Aorta (tissue), 5 donors: ENCODE data around the gene NR6A1. TPM values are rescaled to one million over a fixed set of nuclear protein-coding genes. Genes with fewer than 3 reads are reported as not detected.

Source experiments
- ATAC-seq: fragments of 200-7000 bp; cut with Tn5 transposase; one replicate; pipeline ENCODE4 v1.9.1; 2022; ENCODE audit warnings: moderate library complexity; ENCODE audit not compliant: low FRiP score
- DNase-seq, 2 donors: peaks; one replicate each; pipeline ENCODE4 v3.0.0-alpha.2; 2020
- H3K27ac ChIP-seq, 2 donors: one replicate each; pipeline ENCODE4 v1.5.1; 2013; ENCODE audit warnings: low read length in 2 of 2, mild to moderate bottlenecking in 2 of 2, moderate library complexity in 2 of 2, control low read depth in 1 of 2, inconsistent platforms in 1 of 2, low read depth in 1 of 2
- H3K27me3 ChIP-seq, 2 donors: one replicate each; pipeline ENCODE4 v1.6.1; 2013; ENCODE audit warnings: control low read depth in 1 of 2, low read length in 1 of 2, mild to moderate bottlenecking in 1 of 2, moderate library complexity in 1 of 2; ENCODE audit not compliant: insufficient read depth in 2 of 2, control insufficient read depth in 1 of 2
- H3K36me3 ChIP-seq, 2 donors: one replicate each; pipeline ENCODE4 v1.6.1; 2013; ENCODE audit warnings: control low read depth in 1 of 2, low read length in 1 of 2, mild to moderate bottlenecking in 1 of 2; ENCODE audit not compliant: insufficient read depth in 2 of 2, control insufficient read depth in 1 of 2
- H3K4me1 ChIP-seq, 2 donors: one replicate each; pipeline ENCODE4 v1.6.1; 2013; ENCODE audit warnings: low read length in 2 of 2, control low read depth in 1 of 2, mild to moderate bottlenecking in 1 of 2, moderate library complexity in 1 of 2; ENCODE audit not compliant: insufficient read depth in 2 of 2, control insufficient read depth in 1 of 2
- H3K4me3 ChIP-seq, 2 donors: one replicate each; pipeline ENCODE4 v1.5.1; 2013; ENCODE audit warnings: low read length in 2 of 2, control low read depth in 1 of 2, mild to moderate bottlenecking in 1 of 2
- H3K9me3 ChIP-seq: one replicate; pipeline ENCODE4 v1.6.1; 2013; ENCODE audit warnings: mild to moderate bottlenecking, low read length; ENCODE audit not compliant: control insufficient read depth
- WGBS, 2 donors: extraction: QIAGEN DNeasy Blood & Tissue Kit; methylation state at CpG; one replicate each; pipeline ENCODE4 v1.1.7; 2013; 5-methylcytosine and 5-hydroxymethylcytosine counted together
- intact Hi-C, 2 donors: fragments of 100-400 bp; cut with DNase I; formaldehyde crosslinking; loops; one replicate each; pipeline versions ENCODE4 v1.14.2 to v1.15.0; 2022
- polyA plus RNA-seq, 2 donors: library from polyadenylated mRNA; stranded (reverse); fragments of 200-250 nt; gene quantifications; one replicate each; pipeline ENCODE4 v1.2.3, GENCODE V29; 2013
- total RNA-seq, 2 donors: library from RNA; stranded (reverse); fragmentation: NEBNext Ultra II Directional; extraction: Animal tissue kit (Norgen Biotek cat#: 25700); gene quantifications; one replicate each; pipeline ENCODE4 v1.2.1, GENCODE V29; 2021
- donor health status: healthy with polysubstance abuse.
- donor health status: Bipolar disorder and iron deficiency.
- donor health status: DM: no; HTN: no; CAD: no.
- donor health status: DM: no; HTN: no; CAD: no.
- donor health status: DM: yes; HTN: yes; CAD: no.

NR6A1 gene
- total and polyA plus RNA-seq, 4 donors, result 0.26 to 1.6 (median 0.46) TPM

GRCh38 chr9:124580186-124580585 lies 190.9 kb downstream of the NR6A1 start:
- no peak for DNase-seq
- Histone ChIP-seq H3K27ac (no peak overlapping the region), H3K4me3 (no peak overlapping the region), H3K4me1 (no peaks in the 10 kb centered on the region), H3K27me3 (no peaks in the 10 kb centered on the region), H3K36me3 (no peaks in the 10 kb centered on the region), H3K9me3 (no peaks in the 10 kb centered on the region)
- 86 to 96% methylated on average over 1 of the region's 1 CpG for WGBS, 2 donors
- no peak for ATAC-seq
- intact Hi-C loops, result no loop called here

- DNase-seq, result no peak
- Histone ChIP-seq H3K4me3 (no peak overlapping the region), H3K36me3 (no peaks in the 10 kb centered on the region), H3K9me3 (no peaks in the 10 kb centered on the region), H3K27me3 (no peaks in the 10 kb centered on the region), H3K4me1 (no peaks in the 10 kb centered on the region), H3K27ac (no peak overlapping the region)
- intact Hi-C loops, result no loop called here
- WGBS, 2 donors, result 82 to 91% methylated on average over 6 of the region's 6 CpGs
- no peak for ATAC-seq
These were observed 194.4 kb downstream of the NR6A1 start for GRCh38 chr9:124576751-124577150.

- no peaks in the 10 kb centered on the region for H3K4me1 ChIP-seq
- intact Hi-C loops, result no loop called here
- H3K27ac ChIP-seq, result no peak overlapping the region
- H3K27me3 ChIP-seq, result no peaks in the 10 kb centered on the region
- ATAC-seq, result no peak
- no peak overlapping the region for H3K4me3 ChIP-seq
- no peaks in the 10 kb centered on the region for H3K36me3 ChIP-seq
- peaks cover 1% of the 10 kb centered on the region for H3K9me3 ChIP-seq
- DNase-seq, result no peak
- WGBS, 2 donors, result 83 to 85% methylated on average over 10 of the region's 10 CpGs
These were observed 196.4 kb downstream of the NR6A1 start for GRCh38 chr9:124574534-124575375.

GRCh38 chr9:124570942-124571666 lies 200.0 kb downstream of the NR6A1 start:
- DNase-seq (no peak), ATAC-seq (no peak)
- Histone ChIP-seq H3K36me3 (no peaks in the 10 kb centered on the region), H3K27me3 (no peaks in the 10 kb centered on the region), H3K9me3 (peaks cover 1% of the 10 kb centered on the region), H3K4me3 (no peak overlapping the region), H3K4me1 (no peaks in the 10 kb centered on the region), H3K27ac (no peak overlapping the region)
- intact Hi-C loops, result no loop called here
- WGBS, 2 donors, result 68 to 74% methylated on average over 4 of the region's 4 CpGs

- intact Hi-C loops, result no loop called here
- ATAC-seq (no peak), DNase-seq (no peak)
- no peaks in the 10 kb centered on the region for H3K27me3 ChIP-seq
- H3K36me3 ChIP-seq, result no peaks in the 10 kb centered on the region
- H3K9me3 ChIP-seq, result peaks cover 1% of the 10 kb centered on the region
- 80 to 85% methylated on average over 2 of the region's 2 CpGs for WGBS, 2 donors
- no peak overlapping the region for H3K4me3 ChIP-seq
- H3K4me1 ChIP-seq, result no peaks in the 10 kb centered on the region
- H3K27ac ChIP-seq, result no peak overlapping the region
These were observed 201.2 kb downstream of the NR6A1 start for GRCh38 chr9:124569942-124570341.

- intact Hi-C loops, result no loop called here
- Histone ChIP-seq H3K4me1 (no peaks in the 10 kb centered on the region), H3K27ac (no peak overlapping the region), H3K4me3 (no peak overlapping the region), H3K27me3 (no peaks in the 10 kb centered on the region), H3K36me3 (no peaks in the 10 kb centered on the region), H3K9me3 (peaks cover 1% of the 10 kb centered on the region)
- 82% methylated on average over 4 of the region's 4 CpGs for WGBS, 2 donors
- ATAC-seq, result no peak
- DNase-seq, result no peak
These were observed 203.7 kb downstream of the NR6A1 start for GRCh38 chr9:124567362-124567761.

GRCh38 chr9:124562328-124562727 lies 208.8 kb downstream of the NR6A1 start:
- no peaks in the 10 kb centered on the region for H3K4me1 ChIP-seq
- intact Hi-C loops, result no loop called here
- no peak for DNase-seq
- H3K27ac ChIP-seq, result no peak overlapping the region
- no peak for ATAC-seq
- no peaks in the 10 kb centered on the region for H3K9me3 ChIP-seq
- H3K36me3 ChIP-seq, result no peaks in the 10 kb centered on the region
- no peak overlapping the region for H3K4me3 ChIP-seq
- H3K27me3 ChIP-seq, result no peaks in the 10 kb centered on the region
- WGBS, 2 donors, result 54 to 63% methylated on average over 6 of the region's 6 CpGs

GRCh38 chr9:124559871-124560270 lies 211.2 kb downstream of the NR6A1 start:
- no peak overlapping the region for H3K4me3 ChIP-seq
- H3K9me3 ChIP-seq, result peaks cover 1% of the 10 kb centered on the region
- no peaks in the 10 kb centered on the region for H3K4me1 ChIP-seq
- H3K36me3 ChIP-seq, result no peaks in the 10 kb centered on the region
- no peaks in the 10 kb centered on the region for H3K27me3 ChIP-seq
- H3K27ac ChIP-seq, result no peak overlapping the region
- DNase-seq (no peak), ATAC-seq (no peak)
- intact Hi-C loops, result no loop called here
- 21 to 29% methylated on average over 2 of the region's 2 CpGs for WGBS, 2 donors
